K562 (cell line): ENCODE data around the gene POLD1. TPM values are rescaled to one million over a fixed set of nuclear protein-coding genes. Genes with fewer than 3 reads are reported as not detected.

Experiments
- BCOR ChIP-seq: fragments of 450-650 bp; IDR thresholded peaks from 2 replicates; pipeline ENCODE4 v1.6.1; 2016
- E4F1 ChIP-seq: fragments of 250-450 bp; sonication (Bioruptor Pico); IDR thresholded peaks from 2 replicates; pipeline ENCODE4 v1.5.0; 2021; ENCODE audit warnings: mild to moderate bottlenecking, borderline replicate concordance
- FOXP4 ChIP-seq: sonication (generic); formaldehyde crosslinking; IDR thresholded peaks from 2 replicates; pipeline ENCODE4 v1.8.0; 2022; ENCODE audit warnings: mild to moderate bottlenecking, missing genetic modification reagents, borderline replicate concordance
- HMGXB4 ChIP-seq: sonication (generic); formaldehyde crosslinking; IDR thresholded peaks from 2 replicates; pipeline ENCODE4 v1.8.1; 2023; ENCODE audit warnings: mild to moderate bottlenecking, missing genetic modification reagents
- LEF1 ChIP-seq: fragments of 450-650 bp; IDR thresholded peaks from 2 replicates; pipeline ENCODE4 v1.6.1; 2016; ENCODE audit warnings: mild to moderate bottlenecking
- MAX ChIP-seq: sonication (generic); formaldehyde crosslinking; IDR thresholded peaks from 2 replicates; pipeline ENCODE4 v1.9.0; 2022; ENCODE audit warnings: mild to moderate bottlenecking, missing genetic modification reagents
- PHF8 ChIP-seq: fragments of 200-600 bp; sonication (generic); IDR thresholded peaks from 2 replicates; pipeline ENCODE4 v1.6.1; 2012; ENCODE audit warnings: mixed run types, mild to moderate bottlenecking, inconsistent platforms, low read length, moderate library complexity, borderline replicate concordance
- PML ChIP-seq: IDR thresholded peaks from 2 replicates; pipeline ENCODE4 v1.6.1; 2012; ENCODE audit warnings: low read length, inconsistent platforms
- RB1 ChIP-seq: fragments of 450-650 bp; IDR thresholded peaks from 2 replicates; pipeline ENCODE4 v1.6.1; 2017; ENCODE audit warnings: low read depth, mild to moderate bottlenecking
- STAT6 ChIP-seq: sonication (generic); formaldehyde crosslinking; IDR thresholded peaks from 2 replicates; pipeline ENCODE4 v1.8.1; 2023; ENCODE audit warnings: mild to moderate bottlenecking, missing genetic modification reagents
- TCF15 ChIP-seq: fragments of 250-450 bp; sonication (Bioruptor Pico); IDR thresholded peaks from 2 replicates; pipeline ENCODE4 v1.8.0; 2022; ENCODE audit warnings: moderate library complexity, mild to moderate bottlenecking, inconsistent platforms
- TCF7 ChIP-seq: sonication (generic); IDR thresholded peaks from 2 replicates; pipeline ENCODE4 v1.6.1; 2016; ENCODE audit warnings: antibody characterized with exemption, borderline replicate concordance
- ZNF134 ChIP-seq: fragments of 250-450 bp; sonication (Bioruptor Pico); conservative IDR thresholded peaks from 2 replicates; pipeline ENCODE4 v1.4.0; 2020
- ZNF239 ChIP-seq: fragments of 250-450 bp; sonication (Bioruptor Pico); IDR thresholded peaks from 2 replicates; pipeline ENCODE4 v1.4.0; 2020; ENCODE audit warnings: mild to moderate bottlenecking
- ZNF3 ChIP-seq: fragments of 250-450 bp; sonication (Bioruptor Pico); IDR thresholded peaks from 2 replicates; pipeline ENCODE4 v1.5.0; 2021; ENCODE audit warnings: mild to moderate bottlenecking, moderate library complexity
- ZNF830 ChIP-seq: fragments of 250-450 bp; sonication (Bioruptor Pico); IDR thresholded peaks from 2 replicates; pipeline ENCODE4 v1.5.0; 2021; ENCODE audit warnings: mild to moderate bottlenecking
- polyA plus RNA-seq, 8 experiments: library from polyadenylated mRNA; depleted of rRNA in 4 of 8; stranded (reverse) in 5 of 8; unstranded in 3 of 8; fragments of >200 nt; fragmentation: Nextera tagmentation in 2 of 8; fragmentation: Illumina TruSeq in 1 of 8; extraction: Ambion mirVana in 2 of 8; extraction: Trizol in 1 of 8; gene quantifications; 2 replicates each; pipeline versions ENCODE4 v1.2.1 to v1.2.3, GENCODE V29; 2011 to 2014; ENCODE audit warnings: inconsistent platforms in 1 of 8, missing spikeins in 1 of 8
- total RNA-seq, 7 experiments: library from RNA; depleted of rRNA in 6 of 7; stranded (reverse); fragments of >200 nt in 6 of 7; fragmentation: Illumina TruSeq in 2 of 7; extraction: Trizol in 2 of 7; gene quantifications; 2 replicates each; pipeline versions ENCODE4 v1.2.1 to v1.2.3, GENCODE V29; 2011 to 2021; ENCODE audit warnings: low replicate concordance in 1 of 7

POLD1 gene
- total and polyA plus RNA-seq, 9 of the 15 experiments (the other 6 are each of a cell fraction or from before 2014, with no cell fraction given) = 1.3 to 312 (median 47.8) TPM

GRCh38 chr19:50383852-50384684, at the start of gene POLD1 (continued):
- 0 out of 2 replicates have a peak, but pooled peaks have one; percentile 19 for TF ChIP-seq HMGXB4 (CRISPR knock-in tag)
- no peak for TF ChIP-seq FOXP4 (CRISPR knock-in tag)
- peak; percentile 68; the same call in 1 of the 2 replicates for TF ChIP-seq E4F1 (CRISPR knock-in tag)
- TF ChIP-seq LEF1 = no peak
- peak; percentile 75; the same call in 1 of the 2 replicates for TF ChIP-seq PHF8
- TF ChIP-seq ZNF134 (CRISPR knock-in tag) = no peak
- TF ChIP-seq TCF7 = peak; percentile 31; the same call in 1 of the 2 replicates
- TF ChIP-seq ZNF3 (CRISPR knock-in tag) = peak; percentile 71; the same call in 1 of the 2 replicates
- peak; percentile 68; the same call in 1 of the 2 replicates for TF ChIP-seq ZNF830 (CRISPR knock-in tag)
- 0 out of 2 replicates have a peak, but pooled peaks have one; percentile 70 for TF ChIP-seq STAT6 (CRISPR knock-in tag)
- TF ChIP-seq ZNF239 (CRISPR knock-in tag) = 0 out of 2 replicates have a peak, but pooled peaks have one; percentile 22
- peak; percentile 45 for TF ChIP-seq PML
- 0 out of 2 replicates have a peak, but pooled peaks have one; percentile 33 for TF ChIP-seq BCOR
- TF ChIP-seq MAX (CRISPR knock-in tag) = peak; percentile 93
- 0 out of 2 replicates have a peak, but pooled peaks have one; percentile 17 for TF ChIP-seq TCF15 (CRISPR knock-in tag)
- TF ChIP-seq RB1 = peak; percentile 95
